Left renal cortex interstitium (tissue), 4 donors: Measurements from ENCODE around the gene PAOX. TPM values are rescaled to one million over a fixed set of nuclear protein-coding genes. Genes with fewer than 3 reads are reported as not detected.
"Not testable (repeated sequence)": the region's sequence is repeated elsewhere in the genome, so short reads cannot be mapped to it uniquely, and the experiment has no call there.

Experiments
- DNase-seq, 4 donors: peaks; one replicate each; pipeline ENCODE4 v3.0.0-alpha.2; 2013; ENCODE audit warnings: low read depth in 4 of 4, low spot score in 2 of 4, missing footprints in 1 of 4
- polyA plus RNA-seq, 4 donors: library from polyadenylated mRNA; unstranded; fragments of 120-200 nt; gene quantifications; one replicate each; pipeline ENCODE4 v1.2.1, GENCODE V29; 2013; ENCODE audit not compliant: insufficient read length in 4 of 4

Gene PAOX
- polyA plus RNA-seq, 4 donors, result 6.2 to 10.0 (median 6.4) TPM

DNA sequence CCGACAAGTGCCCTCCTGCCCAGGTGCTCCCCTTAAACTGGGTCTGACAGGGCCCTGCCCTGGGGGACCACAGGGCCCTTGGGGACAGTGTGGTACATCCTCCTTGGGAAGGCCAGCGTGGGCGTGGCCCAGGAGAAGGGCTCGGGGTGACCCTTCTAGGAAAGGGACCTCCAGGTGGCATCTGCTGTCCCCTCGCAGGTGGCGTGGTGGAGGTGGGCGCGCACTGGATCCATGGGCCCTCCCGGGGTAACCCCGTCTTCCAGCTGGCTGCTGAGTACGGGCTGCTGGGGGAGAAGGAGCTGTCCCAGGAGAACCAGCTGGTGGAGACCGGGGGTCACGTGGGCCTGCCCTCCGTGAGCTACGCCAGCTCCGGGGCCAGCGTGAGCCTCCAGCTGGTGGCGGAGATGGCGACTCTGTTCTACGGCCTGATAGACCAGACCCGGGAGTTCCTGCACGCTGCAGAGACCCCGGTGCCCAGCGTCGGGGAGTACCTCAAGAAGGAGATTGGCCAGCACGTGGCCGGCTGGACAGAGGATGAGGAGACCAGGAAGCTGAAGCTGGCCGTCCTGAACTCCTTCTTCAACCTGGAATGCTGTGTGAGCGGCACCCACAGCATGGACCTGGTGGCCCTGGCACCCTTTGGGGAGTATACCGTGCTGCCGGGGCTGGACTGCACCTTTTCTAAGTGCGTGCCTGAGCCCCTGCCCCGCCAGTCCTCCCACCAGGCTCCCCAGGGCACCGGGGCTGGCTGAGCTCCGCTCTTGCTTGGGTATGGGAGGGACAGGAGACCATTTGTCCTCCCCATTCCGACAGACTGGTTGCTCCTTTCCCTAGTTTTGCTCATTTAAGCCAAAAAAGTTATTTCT lies 972 bp downstream of the PAOX start:
- DNase-seq, result no peak

DNA sequence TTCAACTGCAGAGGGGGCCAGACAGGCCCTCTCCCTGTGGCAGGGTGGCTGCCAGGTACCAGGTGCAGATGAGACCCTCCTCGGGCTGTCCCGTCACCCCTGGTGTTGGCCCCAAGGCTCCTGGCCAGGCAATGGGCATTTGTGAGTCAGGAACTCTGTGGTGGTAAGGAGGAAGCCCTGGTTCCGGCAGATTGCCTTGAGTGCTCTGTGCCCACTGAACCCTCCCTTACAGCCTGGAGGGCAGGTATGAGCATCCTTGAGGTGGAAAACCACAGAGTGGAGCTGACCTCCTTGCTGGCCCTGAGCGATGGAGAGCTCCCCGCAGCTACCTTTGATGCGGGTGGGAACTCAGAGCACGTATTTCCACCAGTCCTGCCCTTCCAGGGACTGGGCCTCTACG lies 2.0 kb downstream of the PAOX start:
- no peak for DNase-seq

DNA sequence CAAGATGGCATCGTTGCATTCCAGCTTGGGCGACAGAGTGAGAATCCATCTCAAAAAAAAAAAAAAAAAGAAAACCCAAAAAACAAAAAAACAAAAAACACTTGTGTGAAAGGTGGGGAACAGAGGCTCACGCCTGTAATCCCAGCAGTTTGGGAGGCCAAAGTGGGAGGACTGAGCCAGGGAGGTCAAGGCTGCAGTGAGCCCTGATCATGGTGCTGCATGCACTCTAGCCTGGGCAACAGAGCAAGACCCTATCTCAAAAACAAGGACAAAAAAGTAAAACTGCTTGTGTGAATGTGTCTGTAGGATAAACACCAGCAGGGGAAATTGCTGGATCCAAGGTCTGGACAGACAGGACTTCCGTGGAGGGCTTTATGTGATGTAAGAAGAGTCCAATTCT lies 4.5 kb downstream of the PAOX start:
- no peak for DNase-seq

- no peak for DNase-seq
Observed at GRCh38 chr10:133384071-133384470, 5.0 kb downstream of the PAOX start.

DNA sequence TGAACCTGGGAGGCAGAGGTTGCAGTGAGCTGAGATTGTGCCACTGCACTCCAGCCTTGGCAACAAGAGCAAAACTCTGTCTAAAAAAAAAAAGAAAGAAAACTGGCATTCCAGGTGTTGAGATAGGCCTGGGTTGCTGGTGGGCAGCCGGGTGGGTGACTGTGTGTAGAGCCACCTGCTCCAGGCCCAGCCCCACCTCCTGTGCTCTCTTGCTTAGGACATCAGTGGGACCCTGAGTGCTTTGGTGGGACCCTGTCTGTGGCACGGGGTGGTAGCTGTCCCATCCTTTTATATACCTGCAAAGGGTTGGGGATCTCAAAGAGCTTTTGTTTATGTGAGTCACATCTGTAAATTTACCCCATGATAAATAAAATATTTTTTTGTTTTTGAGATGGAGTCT lies 6.2 kb downstream of the PAOX start:
- DNase-seq, result no peak

GRCh38 chr10:133386951-133387350 lies 7.9 kb downstream of the PAOX start:
- not testable (repeated sequence) for DNase-seq

GRCh38 chr10:133388236-133388972 lies 9.3 kb downstream of the PAOX start:
- no peak for DNase-seq

DNA sequence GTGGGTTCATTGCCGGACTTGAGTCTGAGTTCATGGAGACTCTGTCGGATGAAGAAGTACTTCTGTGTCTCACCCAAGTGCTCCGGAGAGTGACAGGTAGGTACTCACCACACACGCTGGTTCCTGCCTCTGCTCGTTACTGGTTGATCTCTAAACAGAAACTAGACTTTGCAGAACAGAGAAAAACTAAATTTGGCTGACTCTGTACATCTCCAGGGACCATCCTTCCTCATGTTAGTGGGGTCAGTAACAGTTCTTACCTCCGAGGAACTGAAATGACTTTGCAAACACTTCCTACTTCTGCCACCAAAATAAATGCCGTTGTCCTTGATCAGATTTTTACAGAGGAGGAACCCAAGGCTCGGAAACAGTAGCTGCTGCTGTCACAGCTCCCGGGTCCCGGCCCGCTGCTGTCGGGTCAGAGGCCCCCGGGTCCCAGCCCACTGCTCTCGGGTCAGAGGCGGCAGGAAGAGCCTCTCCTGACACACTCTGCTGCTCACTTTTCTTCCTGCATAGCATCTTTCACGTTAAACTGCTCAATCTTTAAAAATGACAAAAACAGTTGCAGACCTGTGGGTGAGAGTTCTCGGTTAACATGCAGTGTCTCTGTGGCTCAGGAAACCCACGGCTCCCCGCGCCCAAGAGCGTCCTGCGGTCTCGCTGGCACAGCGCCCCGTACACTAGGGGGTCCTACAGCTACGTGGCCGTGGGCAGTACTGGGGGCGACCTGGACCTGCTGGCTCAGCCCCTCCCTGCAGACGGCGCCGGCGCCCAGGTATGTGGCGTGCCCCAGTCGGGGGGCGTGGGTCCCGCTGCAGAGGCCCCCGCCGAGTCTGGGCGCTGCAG lies 10.1 kb downstream of the PAOX start:
- DNase-seq, result no peak

DNA sequence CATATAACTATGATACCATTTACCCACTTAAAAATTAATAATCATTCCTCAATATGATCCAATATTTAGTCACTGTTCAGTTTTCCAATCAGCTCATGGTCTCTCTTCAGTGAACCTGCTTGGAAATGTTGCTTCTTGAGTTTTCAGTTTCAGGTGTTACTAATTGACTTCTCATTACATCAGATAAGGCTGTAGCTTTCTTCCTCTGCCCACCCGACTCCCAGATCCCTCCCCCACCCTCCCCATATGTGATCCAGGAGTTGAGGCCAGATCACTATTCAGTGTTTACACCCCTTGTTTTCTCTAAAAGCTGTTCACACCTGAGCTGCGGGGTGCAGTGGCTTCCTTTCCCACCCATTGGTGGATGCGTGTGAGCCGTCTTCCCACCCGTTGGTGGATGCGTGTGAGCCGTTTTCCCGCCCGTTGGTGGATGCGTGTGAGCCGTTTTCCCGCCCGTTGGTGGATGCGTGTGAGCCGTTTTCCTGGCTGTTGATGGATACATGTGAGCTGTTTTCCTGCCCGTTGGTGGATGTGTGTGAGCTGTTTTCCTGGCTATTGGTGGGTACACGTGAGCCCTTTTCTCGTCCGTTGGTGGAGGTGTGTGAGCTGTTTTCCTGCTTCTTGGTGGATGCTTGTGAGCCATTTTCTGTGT lies 11.7 kb downstream of the PAOX start:
- DNase-seq, result no peak

DNA sequence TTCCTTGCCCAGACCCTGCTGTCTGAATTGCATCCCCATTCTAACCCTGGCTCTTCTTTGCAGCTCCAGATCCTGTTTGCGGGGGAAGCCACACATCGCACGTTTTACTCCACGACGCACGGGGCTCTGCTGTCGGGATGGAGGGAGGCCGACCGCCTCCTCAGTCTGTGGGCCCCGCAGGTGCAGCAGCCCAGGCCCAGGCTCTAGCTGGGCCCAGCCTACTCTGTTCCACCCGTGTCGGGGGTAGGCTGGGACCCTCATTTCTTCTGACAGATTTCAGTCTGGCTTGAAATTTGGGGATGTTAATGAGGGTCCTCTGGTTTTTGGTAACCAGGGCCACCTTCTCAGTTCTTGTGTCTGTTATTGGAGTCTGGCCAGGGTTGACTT lies 12.2 kb downstream of the PAOX start:
- DNase-seq, result no peak

DNA sequence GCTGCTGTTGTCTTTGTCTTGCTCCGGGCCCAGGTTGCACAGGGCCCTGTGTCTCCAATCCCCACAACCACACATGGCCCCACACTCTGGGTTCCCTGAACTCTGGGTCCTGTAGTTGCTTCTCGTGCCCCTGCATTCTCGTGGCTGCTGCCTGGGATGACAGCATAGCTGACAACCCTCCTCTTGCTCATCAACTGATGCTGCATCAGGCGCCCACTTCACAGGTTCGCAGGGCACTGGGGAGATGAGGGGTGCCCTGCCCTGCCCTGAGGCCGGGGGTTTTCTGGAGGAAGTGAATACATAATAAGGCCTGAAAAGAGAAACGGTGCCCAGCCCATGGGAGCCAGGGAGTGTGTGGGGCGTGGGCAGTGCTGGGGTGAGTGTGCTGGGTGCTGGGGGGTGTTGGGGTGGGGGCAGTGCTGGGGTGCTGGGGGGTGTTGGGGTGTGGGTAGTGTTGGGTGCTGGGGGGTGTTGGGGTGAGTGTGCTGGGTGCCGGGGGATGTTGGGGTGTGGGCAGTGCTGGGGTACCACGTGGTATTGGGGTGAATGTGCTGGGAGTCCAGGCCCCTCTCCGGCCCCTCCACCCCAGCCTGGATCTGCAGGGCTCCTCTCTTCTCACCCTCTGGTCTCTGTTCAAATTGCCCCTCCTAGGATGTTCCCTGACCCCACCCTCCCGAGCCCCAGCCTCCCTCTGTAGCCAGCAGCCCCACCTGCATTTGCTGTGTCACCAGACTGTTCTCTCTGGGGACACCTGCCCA lies 12.9 kb downstream of the PAOX start:
- no peak for DNase-seq

DNA sequence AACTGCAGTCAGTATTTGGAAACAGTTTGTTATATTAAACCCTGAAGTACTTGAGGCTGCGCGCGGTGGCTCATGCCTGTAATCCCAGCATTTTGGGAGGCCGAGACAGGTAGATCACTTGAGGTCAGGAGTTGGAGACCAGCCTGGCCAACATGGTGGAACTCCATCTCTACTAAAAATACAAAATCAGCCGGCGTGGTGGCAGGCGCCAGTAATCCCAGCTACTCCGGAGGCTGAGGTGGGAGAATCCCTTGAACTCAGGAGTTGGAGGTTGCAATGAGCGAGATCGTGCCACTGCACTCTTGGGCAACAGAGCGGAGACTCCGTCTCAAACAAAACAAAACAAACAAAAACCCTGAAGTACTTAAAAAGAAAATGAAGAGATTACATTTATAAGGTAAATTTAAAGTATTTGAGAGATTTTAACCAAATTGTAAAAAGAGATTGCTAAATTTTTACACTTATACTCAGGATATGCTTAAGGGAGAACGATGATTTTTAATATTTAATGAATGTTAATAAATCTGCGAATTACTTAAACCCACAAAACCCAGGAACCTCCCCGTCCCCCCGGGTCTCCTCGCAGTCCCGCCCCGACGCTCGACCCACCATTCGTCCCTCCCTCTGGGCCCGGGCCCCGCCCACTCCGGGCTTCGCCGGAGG lies 14.5 kb downstream of the PAOX start:
- DNase-seq, result no peak

DNA sequence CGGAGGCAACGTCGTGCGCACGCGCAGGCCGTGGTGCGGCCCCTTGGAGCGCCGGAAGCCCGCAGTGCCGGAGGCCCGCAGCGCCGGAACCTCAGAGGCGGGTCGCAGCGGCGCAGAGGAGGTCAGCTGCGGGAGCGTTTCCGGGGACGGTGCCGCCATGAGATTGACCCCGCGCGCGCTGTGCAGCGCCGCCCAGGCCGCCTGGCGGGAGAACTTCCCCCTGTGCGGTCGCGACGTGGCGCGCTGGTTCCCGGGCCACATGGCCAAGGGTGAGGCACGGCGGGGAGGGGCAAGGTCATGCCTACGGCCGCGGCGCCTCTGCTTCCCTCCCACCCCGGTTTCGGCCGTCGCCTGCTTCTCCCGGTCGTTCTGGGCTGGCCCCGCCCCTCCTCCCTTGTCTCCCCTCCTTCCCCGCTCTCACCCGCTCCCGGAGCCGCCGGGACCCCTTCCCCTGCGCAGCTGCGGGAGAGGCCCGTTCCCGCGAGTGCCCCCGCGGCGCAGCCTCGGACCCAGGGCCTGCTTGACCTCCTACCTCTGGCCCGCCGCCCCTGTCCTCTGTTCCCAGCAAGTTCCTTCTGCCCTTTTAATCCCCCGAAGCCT lies 15.1 kb downstream of the PAOX start, which contains the start of gene MTG1:
MTG1 (plus strand) TSS at position 94 of the 600 bp plus-strand sequence; CDS start at position 158, 64 bp downstream.
- peak; percentile 74 to 92 (median 88) for DNase-seq

DNA sequence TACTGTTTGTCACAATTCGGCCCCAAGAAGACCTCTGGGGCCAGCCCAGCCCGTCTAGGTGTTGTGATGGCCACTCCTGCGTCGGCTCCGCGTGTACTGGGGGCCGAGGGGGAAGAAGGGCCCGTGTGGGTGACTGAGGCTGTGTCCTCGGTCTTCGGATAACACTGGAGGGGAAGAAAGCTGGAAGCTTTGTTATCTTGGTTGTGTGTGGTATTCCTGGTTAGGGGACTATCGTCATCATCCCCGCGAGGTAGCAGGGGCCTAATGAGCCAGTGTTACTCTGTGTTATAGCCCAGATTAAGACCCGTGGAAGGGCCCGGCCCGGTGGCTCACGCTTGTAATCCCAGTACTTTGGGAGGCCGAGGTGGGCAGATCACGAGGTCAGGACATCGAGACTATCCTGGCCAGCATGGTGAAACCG lies 15.7 kb downstream of the PAOX start:
- no peak for DNase-seq

GRCh38 chr10:133396035-133396624 lies 17.1 kb downstream of the PAOX start:
- no peak for DNase-seq

DNA sequence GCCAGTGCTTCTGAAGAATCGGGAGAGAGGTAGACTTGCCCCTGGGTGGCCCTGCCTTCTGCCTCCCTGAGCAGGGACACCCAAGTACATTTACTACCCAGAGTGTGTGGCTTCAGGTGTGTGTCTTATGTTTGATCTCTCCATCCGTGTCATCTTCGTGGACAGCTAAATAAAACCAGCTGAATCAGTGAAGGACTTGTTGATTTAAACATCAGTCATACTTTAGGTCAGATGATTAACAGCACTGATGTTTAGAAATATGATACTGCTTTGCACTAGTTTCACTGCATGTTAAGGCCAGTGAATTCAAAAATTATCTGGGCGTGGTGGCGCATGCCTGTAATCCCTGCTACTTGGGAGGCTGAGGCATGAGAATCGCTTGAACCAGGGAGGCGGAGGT lies 18.9 kb downstream of the PAOX start:
- no peak for DNase-seq

- DNase-seq, result no peak
Observed at GRCh38 chr10:133399123-133399601, 20.1 kb downstream of the PAOX start.
